Measurements from ENCODE around the gene PTPRN2.
"Not testable (repeated sequence)": the region's sequence is repeated elsewhere in the genome, so short reads cannot be mapped to it uniquely, and the experiment has no call there.

The PTPRN2 gene

GRCh38 chr7:157727964-157728615, 859.5 kb downstream of the PTPRN2 start:
- no peak for DNase-seq (ENCODE audit: low read depth)

- DNase-seq (ENCODE audit: low read depth): no peak
These were observed 860.9 kb downstream of the PTPRN2 start for GRCh38 chr7:157726764-157727163.

- DNase-seq (ENCODE audit: low read depth): not testable (repeated sequence)
These were observed 862.3 kb downstream of the PTPRN2 start for GRCh38 chr7:157725312-157725711.

- no peak for DNase-seq (ENCODE audit: low read depth)
These were observed 864.4 kb downstream of the PTPRN2 start for GRCh38 chr7:157723205-157723604.

- DNase-seq (ENCODE audit: low read depth): no peak
These were observed 865.2 kb downstream of the PTPRN2 start for GRCh38 chr7:157722137-157723060.

GRCh38 chr7:157721468-157722136, 866.0 kb downstream of the PTPRN2 start:
- no peak for DNase-seq (ENCODE audit: low read depth)

- no peak for DNase-seq (ENCODE audit: low read depth)
These were observed 867.6 kb downstream of the PTPRN2 start for GRCh38 chr7:157719705-157720655.

- DNase-seq (ENCODE audit: low read depth): no peak
These were observed 868.5 kb downstream of the PTPRN2 start for GRCh38 chr7:157719008-157719682.

- no peak for DNase-seq (ENCODE audit: low read depth)
These were observed 869.2 kb downstream of the PTPRN2 start for GRCh38 chr7:157718303-157719007.

GRCh38 chr7:157717211-157718174, 870.1 kb downstream of the PTPRN2 start:
- no peak for DNase-seq (ENCODE audit: low read depth)

GRCh38 chr7:157715938-157716280, 871.7 kb downstream of the PTPRN2 start:
- DNase-seq (ENCODE audit: low read depth): no peak

GRCh38 chr7:157715071-157715937, 872.3 kb downstream of the PTPRN2 start:
- DNase-seq (ENCODE audit: low read depth): no peak

GRCh38 chr7:157714166-157715070, 873.2 kb downstream of the PTPRN2 start:
- no peak for DNase-seq (ENCODE audit: low read depth)

- DNase-seq (ENCODE audit: low read depth): no peak
These were observed 874.0 kb downstream of the PTPRN2 start for GRCh38 chr7:157713591-157713990.

- no peak for DNase-seq (ENCODE audit: low read depth)
These were observed 874.9 kb downstream of the PTPRN2 start for GRCh38 chr7:157712666-157713235.

GRCh38 chr7:157711353-157711888, 876.2 kb downstream of the PTPRN2 start:
- no peak for DNase-seq (ENCODE audit: low read depth)

GRCh38 chr7:157710396-157710795, 877.2 kb downstream of the PTPRN2 start:
- DNase-seq (ENCODE audit: low read depth): no peak
